Muscle layer of duodenum (tissue), 2 donors: ENCODE measurements around the gene LHFPL2.
A peak's percentile ranks its signal among the peaks of the same experiment; 100 is the strongest.

Experiments
- H3K27ac ChIP-seq: one replicate; pipeline ENCODE4 v1.7.0; 2013; ENCODE audit warnings: mild to moderate bottlenecking, low read length
- H3K27me3 ChIP-seq: one replicate; pipeline ENCODE4 v1.7.0; 2013; ENCODE audit warnings: low read depth, mild to moderate bottlenecking, control low read depth, low read length
- H3K36me3 ChIP-seq, 2 donors: one replicate each; pipeline ENCODE4 v1.7.0; 2013; ENCODE audit warnings: low read length in 2 of 2, control low read depth in 1 of 2, mild to moderate bottlenecking in 1 of 2; ENCODE audit not compliant: insufficient read depth in 2 of 2, control insufficient read depth in 1 of 2
- H3K4me1 ChIP-seq, 2 donors: one replicate each; pipeline ENCODE4 v1.7.0; 2013; ENCODE audit warnings: low read length in 2 of 2, mild to moderate bottlenecking in 2 of 2, control low read depth in 1 of 2, moderate library complexity in 1 of 2; ENCODE audit not compliant: insufficient read depth in 2 of 2, control insufficient read depth in 1 of 2
- H3K4me3 ChIP-seq, 2 donors: one replicate each; pipeline ENCODE4 v1.7.0; 2013; ENCODE audit warnings: low read length in 2 of 2, low read depth in 1 of 2, mild to moderate bottlenecking in 1 of 2
- H3K9me3 ChIP-seq, 2 donors: one replicate each; pipeline ENCODE4 v1.7.0; 2013; ENCODE audit warnings: low read length in 2 of 2, control low read depth in 1 of 2, mild to moderate bottlenecking in 1 of 2; ENCODE audit not compliant: control insufficient read depth in 1 of 2
- donor health status: healthy.

LHFPL2 gene

GRCh38 chr5:78513441-78513840 lies 135.1 kb downstream of the LHFPL2 start:
- H3K27me3 ChIP-seq: no peaks in the 10 kb centered on the region
- H3K9me3 ChIP-seq: no peaks in the 10 kb centered on the region
- peaks cover 7 to 25% of the 10 kb centered on the region in 2 donors for H3K4me1 ChIP-seq
- no peak overlapping the region for H3K27ac ChIP-seq
- no peaks in the 10 kb centered on the region for H3K36me3 ChIP-seq
- H3K4me3 ChIP-seq: no peak overlapping the region

- Histone ChIP-seq H3K27ac (peak overlapping the region; percentile 80), H3K4me3 (no peak overlapping the region), H3K4me1 (peaks cover 7 to 28% of the 10 kb centered on the region in 2 donors), H3K9me3 (no peaks in the 10 kb centered on the region), H3K36me3 (no peaks in the 10 kb centered on the region), H3K27me3 (no peaks in the 10 kb centered on the region)
Observed at GRCh38 chr5:78512435-78512834, 136.1 kb downstream of the LHFPL2 start.

- H3K36me3 ChIP-seq: no peaks in the 10 kb centered on the region
- H3K4me1 ChIP-seq: peaks cover 9 to 38% of the 10 kb centered on the region in 2 donors
- H3K27me3 ChIP-seq: no peaks in the 10 kb centered on the region
- H3K27ac ChIP-seq: peak overlapping the region; percentile 80
- no peaks in the 10 kb centered on the region for H3K9me3 ChIP-seq
- no peak overlapping the region for H3K4me3 ChIP-seq
Observed at GRCh38 chr5:78511121-78511906, 137.3 kb downstream of the LHFPL2 start.

- no peaks in the 10 kb centered on the region for H3K9me3 ChIP-seq
- H3K27me3 ChIP-seq: no peaks in the 10 kb centered on the region
- H3K36me3 ChIP-seq: no peaks in the 10 kb centered on the region
- peaks cover 16 to 49% of the 10 kb centered on the region in 2 donors for H3K4me1 ChIP-seq
- peak overlapping the region; percentile 80 for H3K27ac ChIP-seq
- peak overlapping the region; percentile 66 to 69 for H3K4me3 ChIP-seq
Observed at GRCh38 chr5:78509884-78510769, 138.4 kb downstream of the LHFPL2 start.

GRCh38 chr5:78509145-78509865 lies 139.3 kb downstream of the LHFPL2 start:
- H3K27ac ChIP-seq: peak overlapping the region; percentile 77
- peak overlapping the region; percentile 66 to 69 for H3K4me3 ChIP-seq
- H3K4me1 ChIP-seq: peaks cover 19 to 57% of the 10 kb centered on the region in 2 donors

GRCh38 chr5:78508186-78508765 lies 140.3 kb downstream of the LHFPL2 start:
- Histone ChIP-seq H3K4me3 (peak overlapping the region; percentile 66 to 69), H3K27me3 (no peaks in the 10 kb centered on the region), H3K4me1 (peaks cover 19 to 58% of the 10 kb centered on the region in 2 donors), H3K36me3 (no peaks in the 10 kb centered on the region), H3K9me3 (no peaks in the 10 kb centered on the region), H3K27ac (peak overlapping the region; percentile 77)

More at GRCh38 chr5:78509145-78509865, 139.3 kb downstream of the LHFPL2 start:
- H3K9me3 ChIP-seq: no peaks in the 10 kb centered on the region
- H3K36me3 ChIP-seq: no peaks in the 10 kb centered on the region
- no peaks in the 10 kb centered on the region for H3K27me3 ChIP-seq

- peak overlapping the region; percentile 77 for H3K27ac ChIP-seq
- H3K36me3 ChIP-seq: no peaks in the 10 kb centered on the region
- no peaks in the 10 kb centered on the region for H3K27me3 ChIP-seq
- peaks cover 19 to 58% of the 10 kb centered on the region in 2 donors for H3K4me1 ChIP-seq
- H3K4me3 ChIP-seq: peak overlapping the region; percentile 66 to 69
- no peaks in the 10 kb centered on the region for H3K9me3 ChIP-seq
Observed at GRCh38 chr5:78507531-78507930, 141.0 kb downstream of the LHFPL2 start.

- Histone ChIP-seq H3K36me3 (no peaks in the 10 kb centered on the region), H3K27me3 (no peaks in the 10 kb centered on the region), H3K4me3 (peak overlapping the region; percentile 12 to 69), H3K27ac (peak overlapping the region; percentile 84), H3K4me1 (peaks cover 20 to 56% of the 10 kb centered on the region in 2 donors), H3K9me3 (no peaks in the 10 kb centered on the region)
Observed at GRCh38 chr5:78506261-78507024, 142.1 kb downstream of the LHFPL2 start.

- H3K27me3 ChIP-seq: no peaks in the 10 kb centered on the region
- peak overlapping the region; percentile 12 to 69 for H3K4me3 ChIP-seq
- peaks cover 19 to 54% of the 10 kb centered on the region in 2 donors for H3K4me1 ChIP-seq
- H3K27ac ChIP-seq: peak overlapping the region; percentile 84
- no peaks in the 10 kb centered on the region for H3K9me3 ChIP-seq
- H3K36me3 ChIP-seq: no peaks in the 10 kb centered on the region
Observed at GRCh38 chr5:78505860-78506259, 142.7 kb downstream of the LHFPL2 start.
